ENCODE measurements around the gene TATDN3.

DNA sequence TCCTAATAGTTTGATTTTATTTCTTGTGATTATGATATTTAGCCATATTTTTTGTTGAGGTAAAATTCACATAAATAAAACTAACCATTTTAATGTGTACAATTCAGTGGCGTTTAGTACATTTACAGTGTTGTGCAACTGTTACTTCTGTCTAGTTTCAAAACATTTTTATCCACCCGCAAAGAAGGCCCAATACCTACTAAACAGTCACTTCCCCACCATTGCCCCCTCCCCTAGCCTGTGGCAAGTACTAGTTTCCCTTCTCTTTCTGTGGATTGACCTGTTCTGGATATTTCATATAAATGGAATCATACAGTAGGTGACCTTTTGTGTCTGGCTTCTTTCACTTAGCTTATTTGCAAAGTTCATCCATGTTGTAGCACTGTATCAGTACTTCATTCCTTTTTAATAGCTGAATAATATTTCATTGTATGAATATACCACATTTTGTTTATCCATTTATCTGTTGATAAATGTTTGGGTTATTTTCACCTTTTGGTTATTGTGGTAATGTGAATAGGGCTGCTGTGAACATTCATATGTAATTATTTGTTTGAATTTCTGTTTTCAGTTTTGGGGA lies 70.5 kb downstream of the TATDN3 start:
- TF ChIP-seq CTCF (IDR thresholded peaks at IDR 0.05; ENCODE audit: low read length) = no peak
- TF ChIP-seq EZH2 (optimal IDR thresholded peaks at IDR 0.05; ENCODE audit: low read depth, low read length) = no peak

Data from MM.1S (cell line).